IMR-90 (cell line): ENCODE results near the gene PTPRG. TPM values are rescaled to one million over a fixed set of nuclear protein-coding genes. Genes with fewer than 3 reads are reported as not detected.

Experiments
- ATAC-seq: fragments of 200-7000 bp; cut with Tn5 transposase; 2 replicates; pipeline ENCODE4 v1.9.1; 2020; ENCODE audit warnings: low read depth, mild to moderate bottlenecking, moderate library complexity
- BruUV-seq: library from RNA; stranded (reverse); fragments of 400-500 nt; replicated peaks from 2 replicates; lab custom pipeline; 2021; lab: Mats Ljungman, UMichigan
- CTCF ChIA-PET: fragments of 300-600 bp; formaldehyde crosslinking; extraction: SDS; loops from one replicate; lab custom pipeline; 2021; ENCODE audit warnings: antibody characterized with exemption; lab: Yijun Ruan, JAX
- POLR2A ChIA-PET: fragments of 300-600 bp; sonication (Branson Sonifier 250); formaldehyde crosslinking; loops from one replicate; lab custom pipeline; 2022; ENCODE audit warnings: antibody characterized with exemption; ENCODE audit not compliant: unreplicated experiment; lab: Charles Lee
- DNase-seq: peaks from one replicate; pipeline ENCODE4 v3.0.0; 2013
- H2AFZ ChIP-seq: replicated peaks from 2 replicates; pipeline ENCODE3; 2013; ENCODE audit warnings: low read length, mild to moderate bottlenecking; ENCODE audit not compliant: poor library complexity
- H2AK5ac ChIP-seq: 2 replicates; pipeline ENCODE4 v1.6.1; 2013; ENCODE audit warnings: low read depth, low read length, inconsistent platforms
- H2AK9ac ChIP-seq: replicated peaks from 2 replicates; pipeline ENCODE3; 2013; ENCODE audit warnings: mild to moderate bottlenecking, low read depth, low read length, moderate library complexity; ENCODE audit not compliant: poor library complexity
- H2BK120ac ChIP-seq: 2 replicates; pipeline ENCODE4 v1.6.1; 2013; ENCODE audit warnings: low read depth, low read length, inconsistent platforms
- H2BK15ac ChIP-seq: 3 replicates; pipeline ENCODE4 v1.6.1; 2013; ENCODE audit warnings: low read depth, low read length, inconsistent platforms
- H2BK20ac ChIP-seq: 2 replicates; pipeline ENCODE4 v1.6.1; 2013; ENCODE audit warnings: low read depth, mild to moderate bottlenecking, inconsistent platforms, low read length, moderate library complexity
- H2BK5ac ChIP-seq: 2 replicates; pipeline ENCODE4 v1.6.1; 2013; ENCODE audit warnings: mild to moderate bottlenecking, low read depth, low read length, inconsistent platforms; ENCODE audit not compliant: poor library complexity, severe bottlenecking
- H3K14ac ChIP-seq: replicated peaks from 2 replicates; pipeline ENCODE4 v1.6.1; 2013; ENCODE audit warnings: low read depth, low read length, inconsistent platforms
- H3K18ac ChIP-seq: 2 replicates; pipeline ENCODE4 v1.6.1; 2013; ENCODE audit warnings: low read depth, low read length, control low read depth
- H3K23ac ChIP-seq: 2 replicates; pipeline ENCODE4 v1.6.1; 2013; ENCODE audit warnings: low read depth, low read length, inconsistent platforms
- H3K27ac ChIP-seq: 2 replicates; pipeline ENCODE4 v1.5.1; 2013; ENCODE audit warnings: mild to moderate bottlenecking, control low read depth, low read length; ENCODE audit not compliant: insufficient read depth
- H3K27me3 ChIP-seq: 2 replicates; pipeline ENCODE4 v1.6.1; 2013; ENCODE audit warnings: low read length; ENCODE audit not compliant: control insufficient read depth, insufficient read depth
- H3K36me3 ChIP-seq: 2 replicates; pipeline ENCODE4 v1.6.1; 2013; ENCODE audit warnings: low read length, mixed read lengths; ENCODE audit not compliant: control insufficient read depth, insufficient read depth
- H3K4ac ChIP-seq: 2 replicates; pipeline ENCODE4 v1.6.1; 2013; ENCODE audit warnings: low read depth, low read length, inconsistent platforms
- H3K4me1 ChIP-seq: 2 replicates; pipeline ENCODE4 v1.6.1; 2013; ENCODE audit warnings: low read length, mixed read lengths; ENCODE audit not compliant: control insufficient read depth, insufficient read depth
- H3K4me2 ChIP-seq: 2 replicates; pipeline ENCODE4 v1.6.1; 2013; ENCODE audit warnings: low read depth, mild to moderate bottlenecking, control low read depth, low read length, moderate library complexity
- H3K4me3 ChIP-seq: 2 replicates; pipeline ENCODE4 v1.5.1; 2013; ENCODE audit warnings: low read depth, mild to moderate bottlenecking, control low read depth, low read length, moderate library complexity; ENCODE audit not compliant: insufficient read depth
- H3K56ac ChIP-seq: 2 replicates; pipeline ENCODE4 v1.6.1; 2013; ENCODE audit warnings: low read length, inconsistent platforms; ENCODE audit not compliant: insufficient read depth; ENCODE audit errors: extremely low read depth
- H3K79me1 ChIP-seq, 2 experiments: 2 replicates each; pipeline ENCODE4 v1.6.1; 2013; ENCODE audit warnings: low read length in 2 of 2, inconsistent platforms in 1 of 2, low read depth in 1 of 2
- H3K9ac ChIP-seq: 2 replicates; pipeline ENCODE4 v1.6.1; 2013; ENCODE audit warnings: low read depth, low read length, control low read depth
- H3K9me1 ChIP-seq: 2 replicates; pipeline ENCODE4 v1.6.1; 2013; ENCODE audit warnings: low read length, inconsistent platforms; ENCODE audit not compliant: insufficient read depth
- H3K9me3 ChIP-seq: 2 replicates; pipeline ENCODE4 v1.6.1; 2013; ENCODE audit warnings: low read length; ENCODE audit not compliant: control insufficient read depth, insufficient read depth
- H4K20me1 ChIP-seq: 2 replicates; pipeline ENCODE4 v1.6.1; 2013; ENCODE audit warnings: low read length, inconsistent platforms; ENCODE audit not compliant: insufficient read depth
- H4K5ac ChIP-seq: 2 replicates; pipeline ENCODE4 v1.6.1; 2013; ENCODE audit warnings: mild to moderate bottlenecking, low read depth, low read length, control low read depth
- H4K8ac ChIP-seq, 2 experiments: 2 replicates each; pipeline ENCODE4 v1.6.1; 2013; ENCODE audit warnings: low read depth in 2 of 2, low read length in 2 of 2, control low read depth in 1 of 2, inconsistent platforms in 1 of 2
- H4K91ac ChIP-seq: 2 replicates; pipeline ENCODE4 v1.6.1; 2013; ENCODE audit warnings: low read depth, low read length, inconsistent platforms; ENCODE audit not compliant: insufficient read depth
- WGBS, 2 experiments: methylation state at CpG; one replicate each; pipeline versions ENCODE4 v1.1.5 to v1.1.7; 2013; ENCODE audit warnings: missing lambda C conversion rate in 2 of 2; ENCODE audit not compliant: insufficient read length in 1 of 2; ENCODE audit errors: extremely low coverage in 2 of 2; 5-methylcytosine and 5-hydroxymethylcytosine counted together
- dilution Hi-C: fragments of 300-500 bp; cut with HindIII; formaldehyde crosslinking; loops from one replicate; pipeline ENCODE4 v1.14.3; 2018; ENCODE audit warnings: low sequenced_read_pairs; ENCODE audit not compliant: unreplicated experiment
- in situ Hi-C: fragments of 300-500 bp; cut with MboI; formaldehyde crosslinking; loops from 3 replicates; pipeline ENCODE4 v1.14.3; 2019; ENCODE audit warnings: low sequenced_read_pairs, inconsistent platforms, mixed read lengths
- intact Hi-C: fragments of 100-400 bp; cut with micrococcal nuclease; formaldehyde crosslinking; loops from 2 replicates; pipeline ENCODE4 v1.10.0; 2022
- polyA plus RNA-seq, 3 experiments: library from polyadenylated mRNA; depleted of rRNA; stranded (reverse); fragments of >200 nt; gene quantifications; 2 replicates each; pipeline ENCODE4 v1.2.3, GENCODE V29; 2012; ENCODE audit warnings: low replicate concordance in 1 of 3
- total RNA-seq: library from RNA; depleted of rRNA; stranded (reverse); fragments of >200 nt; gene quantifications from 2 replicates; pipeline ENCODE4 v1.2.3, GENCODE V29; 2012
- TF ChIP-seq, protein P1 (sequence below): fragments of 150-350 bp; IDR thresholded peaks from 2 replicates; pipeline ENCODE4 v1.6.1; 2017; ENCODE audit warnings: mild to moderate bottlenecking, antibody characterized with exemption, low read length, low read depth

Gene PTPRG
- total and polyA plus RNA-seq, 2 of the 4 experiments (the other 2 are of a cell fraction) = 7.7 to 31.0 TPM

DNA sequence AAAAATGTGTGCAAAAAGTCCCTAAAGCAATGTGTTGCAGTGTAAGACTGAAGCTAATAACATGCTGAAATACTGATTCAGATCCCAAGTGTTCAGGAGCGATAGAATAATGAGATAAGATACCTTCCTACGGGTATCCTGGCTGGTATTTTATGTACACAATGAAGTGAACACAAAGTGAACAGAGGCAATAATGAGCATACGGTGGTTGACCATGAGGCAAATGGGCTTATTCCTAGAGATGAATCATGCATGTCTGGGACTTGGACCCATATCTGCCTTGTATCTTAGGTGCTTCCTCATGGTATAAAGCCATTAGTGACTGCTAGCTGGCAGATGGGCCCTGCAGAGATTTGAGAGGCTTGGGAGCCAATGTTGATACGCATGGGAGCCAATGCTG lies 21.5 kb downstream of the PTPRG start:
- no peak overlapping the region for H4K5ac ChIP-seq
- H4K8ac ChIP-seq = no peak overlapping the region
- in situ Hi-C loops = no loop called here
- H3K18ac ChIP-seq = no peak overlapping the region
- no peak overlapping the region for H3K4me2 ChIP-seq
- 88% methylated on average over 3 of the region's 4 CpGs; no CpG with 5 or more reads in 1 of the 2 experiments for WGBS, 2 experiments
- H3K4me3 ChIP-seq = no peak overlapping the region
- no peak overlapping the region for H2BK5ac ChIP-seq
- TF ChIP-seq, protein P1, sequence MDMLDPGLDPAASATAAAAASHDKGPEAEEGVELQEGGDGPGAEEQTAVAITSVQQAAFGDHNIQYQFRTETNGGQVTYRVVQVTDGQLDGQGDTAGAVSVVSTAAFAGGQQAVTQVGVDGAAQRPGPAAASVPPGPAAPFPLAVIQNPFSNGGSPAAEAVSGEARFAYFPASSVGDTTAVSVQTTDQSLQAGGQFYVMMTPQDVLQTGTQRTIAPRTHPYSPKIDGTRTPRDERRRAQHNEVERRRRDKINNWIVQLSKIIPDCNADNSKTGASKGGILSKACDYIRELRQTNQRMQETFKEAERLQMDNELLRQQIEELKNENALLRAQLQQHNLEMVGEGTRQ = no peak
- H3K4me1 ChIP-seq = peaks cover 8% of the 10 kb centered on the region
- H2BK20ac ChIP-seq = no peak overlapping the region
- DNase-seq (no peak), ATAC-seq (no peak)
- peaks cover 17% of the 10 kb centered on the region for H3K9me1 ChIP-seq
- dilution Hi-C loops = no loop called here
- H4K20me1 ChIP-seq = peaks cover 8% of the 10 kb centered on the region; the same call in 1 of the 2 replicates
- no peak overlapping the region for H2AK5ac ChIP-seq
- no peak overlapping the region for H3K4ac ChIP-seq
- H3K27me3 ChIP-seq = no peaks in the 10 kb centered on the region
- no TSS peak for BruUV-seq
- intact Hi-C loops = no loop called here
- ChIA-PET CTCF (no interaction called here), POLR2A (no interaction called here)
- no peak overlapping the region for H2BK120ac ChIP-seq
- H3K9me3 ChIP-seq = no peaks in the 10 kb centered on the region
- H4K91ac ChIP-seq = no peak overlapping the region
- H3K36me3 ChIP-seq = no peaks in the 10 kb centered on the region
- H3K79me1 ChIP-seq = peaks cover 41 to 85% of the 10 kb centered on the region in 2 experiments
- H2BK15ac ChIP-seq = no peak overlapping the region
- H3K14ac ChIP-seq = no peak overlapping the region
- H3K9ac ChIP-seq = no peak overlapping the region
- no peak overlapping the region for H3K23ac ChIP-seq
- no peak overlapping the region for H2AFZ ChIP-seq
- H2AK9ac ChIP-seq = no peak overlapping the region
- no peak overlapping the region for H3K56ac ChIP-seq
- H3K27ac ChIP-seq = no peak overlapping the region
